ENCODE measurements around the gene PLSCR4.
"Not testable (repeated sequence)": the region's sequence is repeated elsewhere in the genome, so short reads cannot be mapped to it uniquely, and the experiment has no call there.

PLSCR4 gene

GRCh38 chr3:146243559-146243958, 7.3 kb downstream of the PLSCR4 start:
- Histone ChIP-seq H3K4me3 (ENCODE audit: low read depth, low read length) (no peak overlapping the region), H3K27me3 (ENCODE audit: insufficient read depth, low read depth, severe bottlenecking) (no peaks in the 10 kb centered on the region), H3K9me3 (ENCODE audit: severe bottlenecking) (no peaks in the 10 kb centered on the region), H3K27ac (no peak overlapping the region), H3K36me3 (no peaks in the 10 kb centered on the region)
- TF ChIP-seq CTCF (IDR thresholded peaks at IDR 0.05; ENCODE audit: low read depth, low read length), result no peak
- no peak for DNase-seq

- H3K36me3 ChIP-seq, result no peaks in the 10 kb centered on the region
- DNase-seq, result no peak
- no peaks in the 10 kb centered on the region for H3K27me3 ChIP-seq (ENCODE audit: insufficient read depth, low read depth, severe bottlenecking)
- no peak overlapping the region for H3K27ac ChIP-seq
- H3K4me3 ChIP-seq (ENCODE audit: low read depth, low read length), result no peak overlapping the region
- TF ChIP-seq CTCF (IDR thresholded peaks at IDR 0.05; ENCODE audit: low read depth, low read length), result no peak
- H3K9me3 ChIP-seq (ENCODE audit: severe bottlenecking), result no peaks in the 10 kb centered on the region
Observed at GRCh38 chr3:146241523-146242240, 9.2 kb downstream of the PLSCR4 start.

- Histone ChIP-seq H3K36me3 (no peaks in the 10 kb centered on the region), H3K9me3 (ENCODE audit: severe bottlenecking) (no peaks in the 10 kb centered on the region), H3K4me3 (ENCODE audit: low read depth, low read length) (no peak overlapping the region), H3K27me3 (ENCODE audit: insufficient read depth, low read depth, severe bottlenecking) (no peaks in the 10 kb centered on the region), H3K27ac (no peak overlapping the region)
- TF ChIP-seq CTCF (IDR thresholded peaks at IDR 0.05; ENCODE audit: low read depth, low read length), result no peak
- no peak for DNase-seq
Observed at GRCh38 chr3:146233487-146233886, 17.4 kb downstream of the PLSCR4 start.

GRCh38 chr3:146227486-146227885, 23.4 kb downstream of the PLSCR4 start:
- Histone ChIP-seq H3K27me3 (ENCODE audit: insufficient read depth, low read depth, severe bottlenecking) (no peaks in the 10 kb centered on the region), H3K27ac (no peak overlapping the region), H3K4me3 (ENCODE audit: low read depth, low read length) (no peak overlapping the region), H3K9me3 (ENCODE audit: severe bottlenecking) (no peaks in the 10 kb centered on the region), H3K36me3 (no peaks in the 10 kb centered on the region)
- no peak for TF ChIP-seq CTCF (IDR thresholded peaks at IDR 0.05; ENCODE audit: low read depth, low read length)
- no peak for DNase-seq

GRCh38 chr3:146226881-146227280, 24.0 kb downstream of the PLSCR4 start:
- no peak for TF ChIP-seq CTCF (IDR thresholded peaks at IDR 0.05; ENCODE audit: low read depth, low read length)
- DNase-seq, result no peak

GRCh38 chr3:146225458-146225857, 25.4 kb downstream of the PLSCR4 start:
- not testable (repeated sequence) for H3K9me3 ChIP-seq (ENCODE audit: severe bottlenecking); DNase-seq; H3K27ac ChIP-seq; H3K4me3 ChIP-seq (ENCODE audit: low read depth, low read length); H3K36me3 ChIP-seq; H3K27me3 ChIP-seq (ENCODE audit: insufficient read depth, low read depth, severe bottlenecking)

More at GRCh38 chr3:146226881-146227280, 24.0 kb downstream of the PLSCR4 start:
- Histone ChIP-seq H3K27ac (no peak overlapping the region), H3K4me3 (ENCODE audit: low read depth, low read length) (no peak overlapping the region), H3K9me3 (ENCODE audit: severe bottlenecking) (no peaks in the 10 kb centered on the region), H3K27me3 (ENCODE audit: insufficient read depth, low read depth, severe bottlenecking) (no peaks in the 10 kb centered on the region), H3K36me3 (no peaks in the 10 kb centered on the region)

Measured in WERI-Rb-1 (cell line).